GM19397 (cell line): ENCODE results near the gene FAM83E.
"Not testable (repeated sequence)": the region's sequence is repeated elsewhere in the genome, so short reads cannot be mapped to it uniquely, and the experiment has no call there.

Experiments
- ATAC-seq: cut with Tn5 transposase; IDR thresholded peaks from one replicate; pipeline ENCODE4 v1.9.1; 2021; ENCODE audit warnings: mild to moderate bottlenecking, moderate library complexity; ENCODE audit not compliant: unreplicated experiment

Gene FAM83E

GRCh38 chr19:48641850-48642249 is 27.0 kb upstream of the FAM83E start:
- ATAC-seq: no peak

- no peak for ATAC-seq
Measured at GRCh38 chr19:48639483-48640375, 24.9 kb upstream of the FAM83E start.

GRCh38 chr19:48638831-48639381 is 24.0 kb upstream of the FAM83E start:
- no peak for ATAC-seq

- peak; percentile 3 for ATAC-seq
Measured at GRCh38 chr19:48637948-48638830, 23.3 kb upstream of the FAM83E start.

GRCh38 chr19:48637449-48637947 is 22.6 kb upstream of the FAM83E start:
- ATAC-seq: peak; percentile 76

- no peak for ATAC-seq
Measured at GRCh38 chr19:48636859-48637448, 22.1 kb upstream of the FAM83E start, which contains the start of gene DBP. DBP (minus strand) TSS chr19:48637379; CDS start chr19:48636994, 385 bp downstream.

- no peak for ATAC-seq
Measured at GRCh38 chr19:48635966-48636858, 21.3 kb upstream of the FAM83E start.

GRCh38 chr19:48635263-48635965 is 20.5 kb upstream of the FAM83E start:
- ATAC-seq: peak; percentile 19

GRCh38 chr19:48634424-48635262 is 19.8 kb upstream of the FAM83E start:
- ATAC-seq: peak; percentile 29

GRCh38 chr19:48634036-48634342 is 19.1 kb upstream of the FAM83E start:
- ATAC-seq: no peak

- no peak for ATAC-seq
Measured at GRCh38 chr19:48633148-48634035, 18.5 kb upstream of the FAM83E start.

GRCh38 chr19:48632692-48633147 is 17.8 kb upstream of the FAM83E start:
- ATAC-seq: no peak

- not testable (repeated sequence) for ATAC-seq
Measured at GRCh38 chr19:48632286-48632685, 17.4 kb upstream of the FAM83E start.

GRCh38 chr19:48631225-48631624 is 16.3 kb upstream of the FAM83E start:
- ATAC-seq: no peak

- ATAC-seq: no peak
Measured at GRCh38 chr19:48630296-48631063, 15.6 kb upstream of the FAM83E start.

GRCh38 chr19:48629599-48630295 is 14.9 kb upstream of the FAM83E start:
- ATAC-seq: no peak
